ENCODE data around the gene PKP2.

Gene PKP2

DNA sequence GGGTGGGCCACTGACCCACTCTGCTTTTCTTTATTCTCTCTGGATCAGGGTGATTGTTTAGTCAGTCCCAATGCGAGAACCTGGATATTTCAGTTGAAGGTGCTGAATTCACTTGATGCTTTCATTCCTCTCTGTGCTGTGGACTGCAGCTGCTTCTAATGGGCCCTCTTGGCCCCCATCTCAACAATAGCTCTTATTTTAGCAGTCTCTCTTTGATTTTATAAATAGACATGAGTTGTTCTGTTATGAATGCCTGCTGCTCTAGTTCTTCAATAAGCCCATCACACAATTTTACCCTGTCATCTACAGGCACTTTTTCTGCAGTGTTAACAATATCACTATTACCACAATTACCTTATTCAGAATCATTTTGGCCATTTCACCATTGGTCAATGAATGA is 86.7 kb downstream of the PKP2 start:
- TF ChIP-seq, protein P1, sequence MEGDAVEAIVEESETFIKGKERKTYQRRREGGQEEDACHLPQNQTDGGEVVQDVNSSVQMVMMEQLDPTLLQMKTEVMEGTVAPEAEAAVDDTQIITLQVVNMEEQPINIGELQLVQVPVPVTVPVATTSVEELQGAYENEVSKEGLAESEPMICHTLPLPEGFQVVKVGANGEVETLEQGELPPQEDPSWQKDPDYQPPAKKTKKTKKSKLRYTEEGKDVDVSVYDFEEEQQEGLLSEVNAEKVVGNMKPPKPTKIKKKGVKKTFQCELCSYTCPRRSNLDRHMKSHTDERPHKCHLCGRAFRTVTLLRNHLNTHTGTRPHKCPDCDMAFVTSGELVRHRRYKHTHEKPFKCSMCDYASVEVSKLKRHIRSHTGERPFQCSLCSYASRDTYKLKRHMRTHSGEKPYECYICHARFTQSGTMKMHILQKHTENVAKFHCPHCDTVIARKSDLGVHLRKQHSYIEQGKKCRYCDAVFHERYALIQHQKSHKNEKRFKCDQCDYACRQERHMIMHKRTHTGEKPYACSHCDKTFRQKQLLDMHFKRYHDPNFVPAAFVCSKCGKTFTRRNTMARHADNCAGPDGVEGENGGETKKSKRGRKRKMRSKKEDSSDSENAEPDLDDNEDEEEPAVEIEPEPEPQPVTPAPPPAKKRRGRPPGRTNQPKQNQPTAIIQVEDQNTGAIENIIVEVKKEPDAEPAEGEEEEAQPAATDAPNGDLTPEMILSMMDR (IDR thresholded peaks at IDR 0.05) = no peak
- H3K4me3 ChIP-seq (ENCODE audit: low read depth in 1 of 2, low read length in 1 of 2) = no peak overlapping the region
- no peaks in the 10 kb centered on the region for H3K27me3 ChIP-seq
- no peaks in the 10 kb centered on the region for H3K9me3 ChIP-seq
- H3K27ac ChIP-seq = no peak overlapping the region
- no peaks in the 10 kb centered on the region for H3K4me1 ChIP-seq (ENCODE audit: control insufficient read depth in 1 of 2, insufficient read depth in 1 of 2, low read depth in 1 of 2, low read length in 1 of 2)
- peaks cover 10% of the 10 kb centered on the region for H3K36me3 ChIP-seq

DNA sequence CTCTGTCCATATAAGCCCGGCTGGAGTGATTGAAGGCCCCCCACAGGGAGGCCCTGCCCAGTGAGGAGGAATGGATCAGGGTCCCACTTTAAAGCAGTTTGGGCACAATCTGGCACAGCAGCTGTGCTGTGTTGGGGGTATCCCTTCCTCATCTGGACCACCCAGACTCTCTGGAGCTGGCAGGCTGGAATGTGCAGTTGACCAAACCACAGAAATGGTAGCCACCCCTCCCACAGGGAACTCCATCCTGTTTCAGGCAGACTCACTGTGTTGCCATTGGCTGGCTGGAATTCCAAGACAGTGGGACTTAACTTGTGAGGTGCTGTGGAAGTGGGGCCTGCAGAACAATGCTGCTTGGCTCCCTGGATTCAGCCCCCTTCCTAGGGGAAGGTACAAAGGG is 87.4 kb downstream of the PKP2 start:
- TF ChIP-seq, protein P1 (IDR thresholded peaks at IDR 0.05) = no peak
- H3K27me3 ChIP-seq = no peaks in the 10 kb centered on the region
- peaks cover 10% of the 10 kb centered on the region for H3K36me3 ChIP-seq
- no peak overlapping the region for H3K27ac ChIP-seq
- no peaks in the 10 kb centered on the region for H3K4me1 ChIP-seq (ENCODE audit: control insufficient read depth in 1 of 2, insufficient read depth in 1 of 2, low read depth in 1 of 2, low read length in 1 of 2)
- no peak overlapping the region for H3K4me3 ChIP-seq (ENCODE audit: low read depth in 1 of 2, low read length in 1 of 2)
- no peaks in the 10 kb centered on the region for H3K9me3 ChIP-seq

DNA sequence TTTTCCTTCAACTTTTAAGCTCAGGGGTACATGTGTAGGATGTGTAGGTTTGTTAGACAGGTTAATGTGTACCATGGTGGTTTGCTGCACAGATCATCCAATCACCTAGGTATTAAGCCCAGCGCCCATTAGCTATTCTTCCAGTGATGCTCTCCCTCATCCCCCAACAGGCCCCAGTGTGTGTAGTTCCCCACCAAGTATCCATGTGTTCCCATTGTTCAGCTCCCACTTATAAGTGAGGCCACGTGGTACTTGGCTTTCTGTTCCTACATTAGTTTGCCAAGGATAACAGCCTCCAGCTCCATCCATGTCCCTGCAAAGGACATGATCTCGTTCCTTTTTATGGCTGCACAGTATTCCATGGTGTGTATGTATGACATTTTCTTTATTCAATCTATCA is 92.3 kb downstream of the PKP2 start:
- Histone ChIP-seq H3K4me1 (ENCODE audit: control insufficient read depth in 1 of 2, insufficient read depth in 1 of 2, low read depth in 1 of 2, low read length in 1 of 2) (no peaks in the 10 kb centered on the region), H3K27ac (no peak overlapping the region), H3K9me3 (no peaks in the 10 kb centered on the region), H3K36me3 (peaks cover 7% of the 10 kb centered on the region), H3K4me3 (ENCODE audit: low read depth in 1 of 2, low read length in 1 of 2) (no peak overlapping the region), H3K27me3 (no peaks in the 10 kb centered on the region)
- TF ChIP-seq, protein P1 (IDR thresholded peaks at IDR 0.05) = no peak

DNA sequence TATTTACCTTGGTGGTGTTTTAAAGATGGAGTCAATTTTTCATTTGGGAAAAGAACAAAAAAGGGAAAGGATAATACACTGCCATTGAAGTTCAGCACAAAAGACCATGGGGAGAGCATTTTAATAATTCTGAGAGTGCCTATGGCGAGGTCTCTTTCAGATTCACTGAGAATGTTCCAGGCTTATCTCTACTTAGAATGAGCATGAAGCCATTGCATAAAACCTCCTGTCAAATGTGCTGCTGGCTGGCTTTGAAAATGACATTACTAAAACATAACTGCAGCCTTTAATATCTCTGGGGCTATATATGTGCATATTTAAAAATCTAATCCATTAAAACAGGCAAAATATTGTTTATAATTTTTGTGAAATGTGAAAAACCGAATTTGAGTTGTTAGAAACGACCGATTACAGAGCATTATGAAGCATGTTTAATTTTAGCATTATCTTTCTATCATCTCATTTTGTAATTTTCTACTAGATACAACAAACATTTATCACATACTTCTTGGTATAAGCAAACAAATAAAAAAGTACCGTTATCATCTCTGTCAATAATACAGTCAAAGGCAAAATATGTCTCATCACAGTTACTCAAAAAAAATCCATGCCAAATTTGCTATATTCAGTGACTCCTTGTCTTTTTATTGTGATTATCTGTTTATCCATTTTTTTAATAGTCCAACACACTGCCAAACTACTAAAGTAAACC is 95.2 kb downstream of the PKP2 start:
- no peaks in the 10 kb centered on the region for H3K4me1 ChIP-seq (ENCODE audit: control insufficient read depth in 1 of 2, insufficient read depth in 1 of 2, low read depth in 1 of 2, low read length in 1 of 2)
- no peak overlapping the region for H3K4me3 ChIP-seq (ENCODE audit: low read depth in 1 of 2, low read length in 1 of 2)
- no peak overlapping the region for H3K27ac ChIP-seq
- no peaks in the 10 kb centered on the region for H3K27me3 ChIP-seq
- no peaks in the 10 kb centered on the region for H3K9me3 ChIP-seq
- TF ChIP-seq, protein P1 (IDR thresholded peaks at IDR 0.05) = no peak
- H3K36me3 ChIP-seq = peaks cover 7% of the 10 kb centered on the region

DNA sequence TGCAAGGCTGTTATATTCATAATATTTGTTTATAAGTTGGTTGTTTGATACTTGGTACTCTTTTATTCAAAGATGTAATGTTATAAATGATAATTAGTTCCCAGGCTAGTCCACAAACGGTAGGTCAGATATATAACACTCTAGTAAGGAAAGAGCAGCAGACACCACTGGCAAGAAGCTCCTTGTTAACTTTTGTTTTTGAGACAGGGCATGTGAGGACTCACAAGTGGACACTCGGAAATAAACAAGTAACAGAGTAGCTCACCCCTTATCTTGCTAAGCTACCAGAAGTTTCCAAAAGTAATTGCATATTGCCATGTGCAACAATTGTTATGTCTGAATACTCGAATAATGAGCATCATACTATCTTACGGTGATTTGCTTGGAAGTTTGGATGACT is 102.3 kb downstream of the PKP2 start:
- H3K36me3 ChIP-seq = peaks cover 35% of the 10 kb centered on the region
- H3K9me3 ChIP-seq = no peaks in the 10 kb centered on the region
- no peak overlapping the region for H3K27ac ChIP-seq
- H3K27me3 ChIP-seq = no peaks in the 10 kb centered on the region
- TF ChIP-seq, protein P1 (IDR thresholded peaks at IDR 0.05) = no peak
- H3K4me3 ChIP-seq (ENCODE audit: low read depth in 1 of 2, low read length in 1 of 2) = no peak overlapping the region
- H3K4me1 ChIP-seq (ENCODE audit: control insufficient read depth in 1 of 2, insufficient read depth in 1 of 2, low read depth in 1 of 2, low read length in 1 of 2) = no peaks in the 10 kb centered on the region
